Spinal cord (tissue), 10 donors: ENCODE data around the gene MYO19. TPM values are rescaled to one million over a fixed set of nuclear protein-coding genes. Genes with fewer than 3 reads are reported as not detected.

Experiments used
- DNase-seq, 6 donors: peaks; one replicate each; pipeline versions ENCODE4 v3.0.0 to v3.0.0-alpha.2; 2013 to 2015; ENCODE audit warnings: low spot score in 6 of 6, low read depth in 4 of 6
- H3K27ac ChIP-seq: one replicate; pipeline ENCODE4 v1.5.1; 2013; ENCODE audit warnings: low read depth, low read length, control low read depth
- H3K27me3 ChIP-seq: one replicate; pipeline ENCODE4 v1.6.1; 2013; ENCODE audit warnings: low read length; ENCODE audit not compliant: control insufficient read depth, insufficient read depth
- H3K36me3 ChIP-seq: one replicate; pipeline ENCODE4 v1.6.1; 2013; ENCODE audit warnings: low read length; ENCODE audit not compliant: control insufficient read depth, insufficient read depth
- H3K4me1 ChIP-seq: one replicate; pipeline ENCODE4 v1.6.1; 2013; ENCODE audit warnings: low read length; ENCODE audit not compliant: control insufficient read depth, insufficient read depth
- H3K4me3 ChIP-seq: one replicate; pipeline ENCODE4 v1.5.1; 2013; ENCODE audit warnings: low read depth, low read length, control low read depth
- H3K9me3 ChIP-seq: one replicate; pipeline ENCODE4 v1.6.1; 2013; ENCODE audit warnings: low read length; ENCODE audit not compliant: control insufficient read depth, insufficient read depth
- WGBS: methylation state at CpG from one replicate; pipeline ENCODE4 v1.1.5; 2013; ENCODE audit warnings: missing lambda C conversion rate; ENCODE audit not compliant: insufficient coverage; 5-methylcytosine and 5-hydroxymethylcytosine counted together
- polyA plus RNA-seq, 2 donors: library from polyadenylated mRNA; unstranded; fragments of 120-200 nt; gene quantifications; one replicate each; pipeline ENCODE4 v1.2.1, GENCODE V29; 2013; ENCODE audit not compliant: insufficient read length in 2 of 2
- total RNA-seq, 2 donors: library from RNA; depleted of rRNA in 1 of 2; stranded (reverse); fragments of 120-200 nt in 1 of 2; fragments of >200 nt in 1 of 2; gene quantifications; one replicate each; pipeline versions ENCODE4 v1.2.3 to v1.2.4, GENCODE V29; 2013 to 2014
- donor health status: healthy.

MYO19 gene
- total and polyA plus RNA-seq, 4 donors, result 29.0 to 46.8 (median 36.2) TPM

DNA sequence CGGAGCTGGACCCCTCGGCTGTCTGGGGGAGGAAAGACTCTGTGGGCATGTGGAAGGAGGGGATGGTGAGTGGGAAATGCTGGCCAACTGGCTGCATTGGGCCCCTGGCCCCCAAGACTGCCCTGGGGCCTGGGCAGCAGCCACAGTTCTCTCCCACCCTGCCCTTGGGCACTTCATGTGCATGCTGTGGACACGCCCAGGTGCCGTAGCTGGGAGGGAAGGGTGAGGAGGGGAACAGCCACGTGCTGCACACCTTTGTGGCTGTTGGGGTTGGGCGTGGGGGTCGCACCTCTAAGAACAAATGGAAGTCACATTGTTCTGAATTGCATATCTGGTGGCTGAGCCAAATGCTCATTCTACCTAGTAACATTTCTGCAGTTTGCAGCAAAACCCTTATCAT lies 60.1 kb downstream of the MYO19 start:
- 67% methylated on average over 4 of the region's 7 CpGs for WGBS
- Histone ChIP-seq H3K36me3 (no peaks in the 10 kb centered on the region), H3K4me3 (no peak overlapping the region), H3K27ac (no peak overlapping the region), H3K4me1 (no peaks in the 10 kb centered on the region), H3K9me3 (no peaks in the 10 kb centered on the region), H3K27me3 (peaks cover 12% of the 10 kb centered on the region)
- DNase-seq, result no peak

DNA sequence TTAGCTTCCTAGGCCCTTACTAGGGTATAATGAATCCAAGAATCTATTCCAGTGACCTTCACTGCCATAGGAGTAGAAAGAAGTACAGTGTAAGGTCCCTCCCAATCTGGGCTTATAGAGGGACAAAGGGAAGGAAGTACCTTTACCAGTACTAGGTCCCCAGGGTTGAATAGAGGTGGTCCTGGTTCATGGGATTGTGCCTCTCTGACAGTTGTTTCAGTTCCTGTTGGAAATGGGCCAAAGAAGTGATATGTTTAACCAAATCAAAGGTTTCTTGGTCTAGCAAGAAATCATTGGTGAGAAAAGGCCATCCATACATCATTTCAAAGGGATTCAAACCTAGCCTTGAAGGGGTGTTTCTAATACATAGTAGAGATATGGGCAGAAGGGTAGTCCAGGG lies 64.2 kb downstream of the MYO19 start:
- H3K27me3 ChIP-seq, result peaks cover 23% of the 10 kb centered on the region
- no peak overlapping the region for H3K27ac ChIP-seq
- no peaks in the 10 kb centered on the region for H3K9me3 ChIP-seq
- H3K4me1 ChIP-seq, result no peaks in the 10 kb centered on the region
- H3K36me3 ChIP-seq, result no peaks in the 10 kb centered on the region
- no peak for DNase-seq
- H3K4me3 ChIP-seq, result no peak overlapping the region

DNA sequence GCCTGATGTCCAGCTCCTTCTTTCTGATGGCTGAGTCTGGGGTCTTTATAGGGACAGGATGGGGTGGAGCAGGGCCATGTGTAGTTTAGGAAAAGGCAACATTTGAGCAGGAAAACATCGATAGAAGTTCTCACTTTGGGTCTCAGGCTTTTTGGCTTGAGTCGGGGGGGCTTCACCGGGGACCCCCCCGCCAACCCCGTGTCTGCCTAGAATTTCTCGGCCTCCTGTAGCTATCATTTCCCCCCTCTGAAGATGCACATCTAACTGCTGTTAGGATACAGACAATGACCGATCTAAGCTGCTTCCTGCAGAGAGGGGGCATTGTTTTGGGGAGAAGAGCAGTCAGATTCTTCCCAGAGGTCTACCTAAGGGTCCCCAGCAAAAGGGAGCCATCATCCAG lies 64.9 kb downstream of the MYO19 start:
- Histone ChIP-seq H3K27ac (no peak overlapping the region), H3K4me1 (peaks cover 2% of the 10 kb centered on the region), H3K9me3 (no peaks in the 10 kb centered on the region), H3K4me3 (no peak overlapping the region), H3K36me3 (no peaks in the 10 kb centered on the region), H3K27me3 (peaks cover 28% of the 10 kb centered on the region)
- WGBS, result 81% methylated on average over 5 of the region's 7 CpGs
- DNase-seq, result no peak

DNA sequence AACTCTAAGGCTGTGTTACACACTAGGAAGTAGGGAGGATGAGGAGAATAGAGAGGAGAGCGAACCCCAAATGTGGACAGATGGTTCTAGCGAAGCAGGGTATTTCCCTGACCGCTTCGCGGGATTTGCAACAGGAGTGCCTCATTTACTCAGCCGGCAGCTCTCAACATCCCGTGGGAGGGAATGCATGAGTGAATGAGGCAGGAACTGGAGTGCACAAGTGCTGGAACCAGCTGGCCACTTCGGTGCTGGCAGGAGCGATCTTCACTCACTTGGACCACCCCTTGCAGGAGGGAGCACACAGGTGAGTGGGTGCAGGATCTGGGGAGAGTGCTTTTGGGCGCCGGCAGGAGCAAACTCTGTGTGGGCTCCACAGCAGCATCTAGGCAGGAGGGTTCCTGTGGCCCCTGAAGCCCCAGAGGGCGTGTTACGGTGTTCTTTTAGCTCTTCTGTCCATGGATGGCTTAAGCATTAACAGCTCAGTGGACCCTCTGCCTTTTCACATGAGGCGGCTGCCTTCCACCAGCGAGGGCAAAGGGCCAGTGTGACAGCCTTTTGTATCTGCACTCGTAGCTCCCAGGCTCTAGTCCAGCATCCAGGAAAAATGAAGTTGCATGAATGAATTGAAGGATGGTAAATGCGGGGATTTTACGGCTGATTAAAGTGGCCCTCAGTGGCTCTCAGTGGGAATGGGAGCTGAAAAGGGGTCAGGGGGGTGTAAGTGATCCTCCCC lies 65.6 kb downstream of the MYO19 start:
- Histone ChIP-seq H3K4me3 (no peak overlapping the region), H3K36me3 (no peaks in the 10 kb centered on the region), H3K4me1 (peaks cover 8% of the 10 kb centered on the region), H3K9me3 (no peaks in the 10 kb centered on the region), H3K27ac (no peak overlapping the region), H3K27me3 (peaks cover 34% of the 10 kb centered on the region)
- 42% methylated on average over 18 of the region's 18 CpGs for WGBS
- no peak for DNase-seq

DNA sequence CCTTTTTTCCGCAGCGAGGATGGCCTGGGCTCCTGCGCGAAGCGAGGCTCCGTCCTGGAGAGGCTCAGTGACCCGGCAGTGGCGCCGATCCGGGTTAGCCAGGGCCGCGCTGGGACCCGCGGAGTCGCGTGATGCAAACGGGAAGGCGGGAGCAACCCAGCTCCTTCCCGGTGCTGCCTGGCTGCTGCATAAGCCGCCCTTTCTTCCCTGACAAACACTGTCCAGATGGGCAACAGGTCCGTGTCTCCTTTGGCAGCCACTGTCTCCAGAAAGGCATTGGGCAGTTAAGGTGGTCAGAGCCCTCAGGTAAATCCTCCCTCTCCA lies 69.9 kb downstream of the MYO19 start:
- H3K4me3 ChIP-seq, result no peak overlapping the region
- H3K36me3 ChIP-seq, result no peaks in the 10 kb centered on the region
- no peaks in the 10 kb centered on the region for H3K9me3 ChIP-seq
- no peak overlapping the region for H3K27ac ChIP-seq
- peak in 1 of 6 donors; percentile 27 for DNase-seq
- 6% methylated on average over 21 of the region's 21 CpGs for WGBS
- peaks cover 14% of the 10 kb centered on the region for H3K4me1 ChIP-seq
- H3K27me3 ChIP-seq, result peaks cover 44% of the 10 kb centered on the region

DNA sequence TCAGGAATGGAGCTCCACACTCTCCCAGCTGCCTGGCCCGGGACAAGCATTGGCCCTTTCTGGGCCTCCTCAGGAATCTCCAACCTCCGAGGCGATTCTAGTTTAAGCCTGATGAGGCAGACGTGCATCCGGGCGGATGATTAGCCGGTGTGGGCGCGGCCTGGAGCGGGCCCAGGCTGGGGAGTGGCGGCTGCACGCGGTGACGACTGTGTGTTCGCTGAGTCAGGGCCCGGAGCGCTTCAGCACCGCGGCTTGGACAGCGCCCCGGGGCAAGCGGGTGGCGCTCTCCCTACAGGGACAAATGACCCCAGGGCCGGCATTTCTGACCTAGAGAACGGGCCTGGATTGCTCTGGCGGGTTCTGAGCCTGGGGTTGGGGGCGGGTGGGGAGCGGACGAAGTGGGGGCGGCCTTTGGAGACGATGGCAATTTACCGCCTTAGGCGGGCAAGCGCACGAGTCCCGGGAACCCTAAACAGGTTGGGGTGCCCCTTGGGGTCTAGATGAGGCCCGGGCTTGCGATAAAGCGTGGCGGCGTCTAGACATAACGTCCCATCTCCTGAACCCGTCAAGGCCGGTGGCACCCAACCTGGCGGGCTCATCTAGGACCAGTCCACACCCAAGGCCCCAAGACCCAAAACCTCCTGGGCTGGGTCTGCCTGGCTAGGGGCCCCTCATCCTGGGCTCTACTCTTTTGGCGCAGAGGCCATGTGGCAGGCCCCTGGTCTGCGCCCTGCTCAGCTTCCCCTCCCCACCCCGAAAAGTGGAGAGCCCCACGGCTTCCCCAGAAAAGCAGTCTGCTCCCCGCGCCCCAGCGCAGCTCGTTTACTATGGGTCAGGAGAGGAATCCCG lies 70.5 kb downstream of the MYO19 start:
- WGBS, result 12% methylated on average over 54 of the region's 54 CpGs
- Histone ChIP-seq H3K27ac (no peak overlapping the region), H3K9me3 (no peaks in the 10 kb centered on the region), H3K4me1 (peaks cover 14% of the 10 kb centered on the region), H3K36me3 (no peaks in the 10 kb centered on the region), H3K4me3 (no peak overlapping the region), H3K27me3 (peaks cover 43% of the 10 kb centered on the region)
- DNase-seq, result peak in 2 of 6 donors; percentile 67 to 69

DNA sequence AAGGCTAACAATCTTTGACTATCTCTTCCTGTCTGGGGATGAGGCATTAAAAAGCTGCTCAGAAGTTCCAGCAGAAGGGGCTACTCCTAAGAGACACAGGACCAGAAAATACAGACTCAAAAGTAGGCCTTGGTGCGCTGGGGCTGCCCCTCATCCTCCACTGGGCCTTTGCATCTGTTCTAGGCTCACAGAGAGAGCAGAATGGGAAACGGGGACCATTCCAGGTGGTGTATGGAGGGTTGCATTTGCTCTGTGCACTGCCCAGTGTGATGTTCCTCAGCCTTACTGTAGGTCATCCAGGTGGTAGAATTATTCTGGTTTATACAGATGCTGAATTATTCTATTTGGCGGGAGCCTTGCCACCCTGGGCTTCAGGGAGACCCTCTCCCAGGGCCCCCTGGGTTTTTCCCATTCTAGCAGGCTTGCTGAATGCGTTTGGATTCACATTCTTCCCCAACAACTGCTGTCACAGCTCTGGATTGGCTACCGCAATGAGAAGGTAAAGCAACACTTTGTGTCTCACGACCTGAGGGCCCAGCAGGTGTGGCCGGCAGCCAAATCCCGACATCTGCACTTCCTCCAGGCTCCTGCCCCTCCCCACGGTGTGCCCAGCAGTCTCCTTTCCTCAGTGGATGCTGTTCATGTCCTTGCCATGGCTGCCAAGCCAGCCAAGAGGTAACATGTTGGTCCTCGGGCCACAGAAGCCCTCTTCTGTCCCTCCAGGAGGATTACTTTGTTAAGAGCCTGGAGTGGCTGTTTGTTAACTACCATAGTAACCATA lies 73.1 kb downstream of the MYO19 start:
- Histone ChIP-seq H3K4me1 (peaks cover 14% of the 10 kb centered on the region), H3K27ac (no peak overlapping the region), H3K4me3 (no peak overlapping the region), H3K36me3 (no peaks in the 10 kb centered on the region), H3K9me3 (no peaks in the 10 kb centered on the region), H3K27me3 (peaks cover 35% of the 10 kb centered on the region)
- no peak for DNase-seq
- 63% methylated on average over 9 of the region's 10 CpGs for WGBS

DNA sequence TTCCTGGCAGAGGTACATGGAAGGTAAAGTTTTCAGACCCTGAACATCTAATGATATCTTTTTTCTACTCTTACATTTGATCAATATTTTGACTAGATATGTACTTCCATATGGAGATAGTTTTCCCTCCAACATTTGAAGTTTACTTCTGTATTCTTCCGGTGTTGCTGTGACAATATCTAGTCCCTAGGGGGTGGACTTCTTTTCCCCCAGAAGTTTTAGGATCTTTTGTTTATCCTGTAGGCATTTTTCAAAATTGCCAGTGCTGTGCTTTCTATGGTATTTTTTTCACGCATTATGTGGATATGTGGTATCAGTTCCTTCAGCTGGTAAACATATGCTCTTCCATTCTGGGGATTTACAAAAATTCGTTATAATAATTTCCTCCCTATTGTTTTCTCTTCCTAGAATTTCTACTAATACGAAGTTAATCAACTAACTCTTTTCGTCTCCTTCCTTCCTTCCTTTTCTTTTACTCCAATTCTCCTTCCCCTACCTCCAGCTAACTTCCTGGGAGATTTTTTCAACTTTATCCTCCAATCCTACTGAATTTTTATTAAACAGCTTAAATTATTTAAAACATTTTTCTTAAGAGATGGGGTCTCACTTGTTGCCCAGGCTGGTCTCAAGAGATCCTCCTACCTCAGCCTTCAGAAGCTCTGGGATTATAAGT lies 74.3 kb downstream of the MYO19 start:
- Histone ChIP-seq H3K27me3 (peaks cover 32% of the 10 kb centered on the region), H3K9me3 (no peaks in the 10 kb centered on the region), H3K4me3 (no peak overlapping the region), H3K27ac (no peak overlapping the region), H3K4me1 (peaks cover 14% of the 10 kb centered on the region), H3K36me3 (no peaks in the 10 kb centered on the region)
- DNase-seq, result no peak
- 86% methylated on average over 3 of the region's 5 CpGs for WGBS

DNA sequence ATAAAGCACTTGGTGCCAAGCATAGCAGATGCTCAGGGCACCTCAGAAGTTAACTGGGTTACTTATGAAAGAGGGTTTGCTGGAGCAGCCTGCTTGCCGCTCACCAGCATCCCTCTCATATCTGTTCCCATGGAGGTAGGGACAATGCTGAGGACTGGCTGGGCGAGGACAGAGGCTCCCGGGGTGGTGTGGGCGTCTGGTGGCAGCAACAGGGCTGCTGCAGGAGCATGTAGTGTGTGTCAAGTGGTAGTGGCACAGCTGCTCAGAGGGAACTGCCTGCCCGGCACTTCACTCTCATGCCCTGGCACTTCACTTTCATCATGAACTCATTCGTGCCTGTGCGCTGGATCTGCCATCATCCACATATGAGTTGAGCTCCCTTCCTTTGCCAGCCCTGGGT lies 75.1 kb downstream of the MYO19 start:
- Histone ChIP-seq H3K36me3 (no peaks in the 10 kb centered on the region), H3K4me1 (peaks cover 11% of the 10 kb centered on the region), H3K4me3 (no peak overlapping the region), H3K27me3 (peaks cover 25% of the 10 kb centered on the region), H3K9me3 (no peaks in the 10 kb centered on the region), H3K27ac (no peak overlapping the region)
- DNase-seq, result no peak
- WGBS, result 79% methylated on average over 4 of the region's 7 CpGs
